ENCODE measurements around the gene SPAG16. TPM values are rescaled to one million over a fixed set of nuclear protein-coding genes. Genes with fewer than 3 reads are reported as not detected.

Gene SPAG16
- total RNA-seq, 1 experiment from 2014 or later: 17.3 TPM

GRCh38 chr2:213559053-213559452 is 274.8 kb downstream of the SPAG16 start:
- WGBS (ENCODE audit: extremely low coverage, insufficient read length, low lambda C conversion rate): no CpG with 5 or more reads among the region's 5 CpGs

More at GRCh38 chr2:213559053-213559452, 274.8 kb downstream of the SPAG16 start:
- Histone ChIP-seq H3K4ac (ENCODE audit: low read depth, low read length) (no peak overlapping the region), H3K79me1 (ENCODE audit: insufficient read depth, low read depth, low read length, poor library complexity, severe bottlenecking) (no peaks in the 10 kb centered on the region), H4K5ac (ENCODE audit: insufficient read length, low read depth, low read length) (no peak overlapping the region), H2BK120ac (ENCODE audit: low read depth, low read length, poor library complexity, severe bottlenecking) (no peak overlapping the region), H3K27ac (ENCODE audit: insufficient read length, low read depth, low read length) (no peak overlapping the region), H4K91ac (ENCODE audit: insufficient read length, low read depth, low read length) (no peak overlapping the region), H2AFZ (ENCODE audit: low read length) (no peak overlapping the region), H3K18ac (ENCODE audit: insufficient read length, low read depth, low read length) (no peak overlapping the region), H2BK5ac (ENCODE audit: insufficient read length, low read length) (no peak overlapping the region), H3K23ac (ENCODE audit: insufficient read length, low read depth, low read length) (no peak overlapping the region), H3K9me3 (ENCODE audit: control insufficient read depth, low read depth, low read length) (no peaks in the 10 kb centered on the region), H3K79me2 (ENCODE audit: insufficient read depth, low read length) (no peaks in the 10 kb centered on the region), H3K14ac (ENCODE audit: insufficient read depth, low read length) (no peak overlapping the region), H3K23me2 (ENCODE audit: insufficient read length, low read depth, low read length, poor library complexity, severe bottlenecking) (no peaks in the 10 kb centered on the region), H4K8ac (replicated peaks; ENCODE audit: insufficient read length, low read depth, low read length) (no peak overlapping the region), H4K20me1 (ENCODE audit: control insufficient read depth, insufficient read depth, insufficient read length) (no peaks in the 10 kb centered on the region), H3K4me1 (ENCODE audit: insufficient read depth, low read length) (no peaks in the 10 kb centered on the region), H3K4me2 (ENCODE audit: insufficient read depth, insufficient read length, low read length) (no peak overlapping the region), H3K56ac (ENCODE audit: insufficient read length, low read depth, low read length) (no peak overlapping the region), H2BK20ac (ENCODE audit: low read depth, low read length, poor library complexity, severe bottlenecking) (no peak overlapping the region), H3K9ac (ENCODE audit: extremely low read depth, insufficient read length, low read length) (no peak overlapping the region), H2BK12ac (ENCODE audit: insufficient read length, low read depth, low read length) (no peak overlapping the region), H3T11ph (ENCODE audit: low read length) (no peak overlapping the region), H2BK15ac (ENCODE audit: low read depth, low read length) (no peak overlapping the region), H3K27me3 (ENCODE audit: insufficient read depth, low read length) (no peaks in the 10 kb centered on the region), H2AK5ac (ENCODE audit: insufficient read length, low read length) (no peak overlapping the region)
- Mint-ChIP-seq H3K9me3 (no peaks in the 10 kb centered on the region), H3K27me3 (ENCODE audit: low read depth) (no peaks in the 10 kb centered on the region), H3K36me3 (ENCODE audit: insufficient read depth in 1 of 3, low read depth in 3 of 3) (no peaks in the 10 kb centered on the region), H3K4me3 (no peak overlapping the region), H3K27ac (no peak overlapping the region), H3K4me1 (no peaks in the 10 kb centered on the region)
- no peak for DNase-seq
- no peak for TF ChIP-seq CTCF (conservative IDR thresholded peaks at IDR 0.05)

Data from H9 (cell line).